ENCODE data around the gene GPR84.

DNA sequence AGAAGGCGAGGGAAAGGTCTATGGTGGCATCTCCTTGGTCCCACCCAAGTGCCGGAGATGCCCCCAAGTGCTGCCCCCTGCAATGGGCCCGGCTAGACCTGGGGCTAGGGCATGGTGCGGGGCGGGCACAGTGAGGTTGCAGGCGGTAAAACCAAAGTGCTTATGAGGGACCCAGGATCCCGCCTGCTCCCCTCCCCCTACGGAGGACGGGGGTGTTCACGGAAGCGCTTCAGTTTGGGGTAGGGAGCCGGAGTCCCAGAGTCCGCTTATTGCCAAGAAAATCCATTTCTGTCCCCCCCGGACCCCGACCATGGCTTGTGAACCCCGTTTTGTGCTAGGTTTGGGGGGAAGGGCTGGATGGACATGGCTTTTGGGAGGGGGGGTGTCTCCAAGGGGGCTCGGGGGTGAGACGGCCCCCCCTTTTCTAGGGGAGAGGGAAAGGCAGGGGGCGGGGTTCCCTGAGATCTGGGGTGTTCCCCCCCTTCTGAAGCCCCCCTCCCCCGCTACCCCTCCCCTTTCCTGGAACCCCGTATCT lies 5.4 kb upstream of the GPR84 start:
- no peak for TF ChIP-seq EZH2 (IDR thresholded peaks at IDR 0.05; ENCODE audit: insufficient read depth, low read length)
- TF ChIP-seq, protein P1, sequence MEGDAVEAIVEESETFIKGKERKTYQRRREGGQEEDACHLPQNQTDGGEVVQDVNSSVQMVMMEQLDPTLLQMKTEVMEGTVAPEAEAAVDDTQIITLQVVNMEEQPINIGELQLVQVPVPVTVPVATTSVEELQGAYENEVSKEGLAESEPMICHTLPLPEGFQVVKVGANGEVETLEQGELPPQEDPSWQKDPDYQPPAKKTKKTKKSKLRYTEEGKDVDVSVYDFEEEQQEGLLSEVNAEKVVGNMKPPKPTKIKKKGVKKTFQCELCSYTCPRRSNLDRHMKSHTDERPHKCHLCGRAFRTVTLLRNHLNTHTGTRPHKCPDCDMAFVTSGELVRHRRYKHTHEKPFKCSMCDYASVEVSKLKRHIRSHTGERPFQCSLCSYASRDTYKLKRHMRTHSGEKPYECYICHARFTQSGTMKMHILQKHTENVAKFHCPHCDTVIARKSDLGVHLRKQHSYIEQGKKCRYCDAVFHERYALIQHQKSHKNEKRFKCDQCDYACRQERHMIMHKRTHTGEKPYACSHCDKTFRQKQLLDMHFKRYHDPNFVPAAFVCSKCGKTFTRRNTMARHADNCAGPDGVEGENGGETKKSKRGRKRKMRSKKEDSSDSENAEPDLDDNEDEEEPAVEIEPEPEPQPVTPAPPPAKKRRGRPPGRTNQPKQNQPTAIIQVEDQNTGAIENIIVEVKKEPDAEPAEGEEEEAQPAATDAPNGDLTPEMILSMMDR (IDR thresholded peaks at IDR 0.05; ENCODE audit: insufficient read depth, low read depth, low read length) = no peak
